GM12878 (cell line): Measurements from ENCODE around the gene CFAP54. TPM values are rescaled to one million over a fixed set of nuclear protein-coding genes. Genes with fewer than 3 reads are reported as not detected.

Source experiments
- ATF7 ChIP-seq: fragments of 450-650 bp; IDR thresholded peaks from 2 replicates; pipeline ENCODE4 v1.6.1; 2016; ENCODE audit warnings: low read depth, mild to moderate bottlenecking
- GATAD2B ChIP-seq: fragments of 450-650 bp; conservative IDR thresholded peaks from 2 replicates; pipeline ENCODE4 v1.6.1; 2017; ENCODE audit warnings: low read depth, mild to moderate bottlenecking, moderate library complexity
- HDGF ChIP-seq: fragments of 450-650 bp; IDR thresholded peaks from 2 replicates; pipeline ENCODE4 v1.6.1; 2016; ENCODE audit warnings: antibody characterized with exemption
- IKZF1 ChIP-seq: fragments of 450-650 bp; conservative IDR thresholded peaks from 2 replicates; pipeline ENCODE4 v1.6.1; 2017; ENCODE audit warnings: antibody characterized with exemption, mild to moderate bottlenecking
- NFXL1 ChIP-seq: fragments of 450-650 bp; IDR thresholded peaks from 2 replicates; pipeline ENCODE4 v1.6.1; 2017; ENCODE audit warnings: antibody characterized with exemption, mild to moderate bottlenecking, borderline replicate concordance
- NR2C1 ChIP-seq: fragments of 450-650 bp; IDR thresholded peaks from 2 replicates; pipeline ENCODE4 v1.6.1; 2017; ENCODE audit warnings: antibody characterized with exemption, mild to moderate bottlenecking, moderate library complexity
- POLR2AphosphoS2 ChIP-seq: IDR thresholded peaks from 2 replicates; pipeline ENCODE4 v1.6.1; 2011; ENCODE audit warnings: low read depth, mild to moderate bottlenecking, low read length, improper control_type of control experiment, moderate library complexity
- RCOR1 ChIP-seq: conservative IDR thresholded peaks from 2 replicates; pipeline ENCODE4 v1.6.1; 2012; ENCODE audit warnings: low read depth, low read length, improper control_type of control experiment
- SIX5 ChIP-seq: IDR thresholded peaks from 2 replicates; pipeline ENCODE4 v1.6.1; 2011; ENCODE audit warnings: mild to moderate bottlenecking, low read depth, low read length, moderate library complexity; ENCODE audit not compliant: severe bottlenecking
- STAT3 ChIP-seq: IDR thresholded peaks from 2 replicates; pipeline ENCODE4 v1.6.1; 2011; ENCODE audit warnings: low read depth, low read length, improper control_type of control experiment
- TCF3 ChIP-seq: IDR thresholded peaks from 2 replicates; pipeline ENCODE4 v1.6.1; 2012; ENCODE audit warnings: low read depth, mild to moderate bottlenecking, low read length, borderline replicate concordance; ENCODE audit not compliant: insufficient read depth
- ZNF24 ChIP-seq: fragments of 450-650 bp; IDR thresholded peaks from 2 replicates; pipeline ENCODE4 v1.6.1; 2017; ENCODE audit warnings: antibody characterized with exemption, mild to moderate bottlenecking
- ZNF384 ChIP-seq: IDR thresholded peaks from 2 replicates; pipeline ENCODE4 v1.6.1; 2012; ENCODE audit warnings: low read depth, mild to moderate bottlenecking, low read length, improper control_type of control experiment, borderline replicate concordance
- ZSCAN29 ChIP-seq: fragments of 450-650 bp; IDR thresholded peaks from 2 replicates; pipeline ENCODE4 v1.6.1; 2017; ENCODE audit warnings: mild to moderate bottlenecking, moderate library complexity
- polyA plus RNA-seq, 11 experiments: library from polyadenylated mRNA; depleted of rRNA in 4 of 11; unstranded in 6 of 11; stranded (reverse) in 5 of 11; fragments of >200 nt; fragmentation: Nextera tagmentation in 4 of 11; fragmentation: Illumina TruSeq in 1 of 11; extraction: Ambion mirVana in 4 of 11; extraction: Trizol in 1 of 11; gene quantifications; 1 replicate in 1 of 11; 2 replicates in 10 of 11; pipeline versions ENCODE4 v1.2.1 to v1.2.3, GENCODE V29; 2011 to 2016; ENCODE audit warnings: inconsistent platforms in 2 of 11, missing spikeins in 2 of 11, low read depth in 1 of 11
- total RNA-seq, 4 experiments: library from RNA; depleted of rRNA in 3 of 4; stranded (reverse); fragments of >200 nt in 3 of 4; fragmentation: Illumina TruSeq in 1 of 4; extraction: Trizol in 1 of 4; gene quantifications; 2 replicates each; pipeline versions ENCODE4 v1.2.1 to v1.2.3, GENCODE V29; 2013 to 2021
- TF ChIP-seq, protein P1 (sequence below): fragments of 450-650 bp; formaldehyde crosslinking; IDR thresholded peaks from 2 replicates; pipeline ENCODE4 v1.5.0; 2022; ENCODE audit warnings: mild to moderate bottlenecking, missing genetic modification characterization
- TF ChIP-seq, protein P2 (sequence below): fragments of 450-650 bp; IDR thresholded peaks from 2 replicates; pipeline ENCODE4 v1.6.1; 2017; ENCODE audit warnings: mild to moderate bottlenecking
- TF ChIP-seq, protein P3 (sequence below): fragments of 450-650 bp; IDR thresholded peaks from 2 replicates; pipeline ENCODE4 v1.6.1; 2017; ENCODE audit warnings: low read depth, mild to moderate bottlenecking, moderate library complexity
- TF ChIP-seq, protein P4 (sequence below): fragments of 150-350 bp; IDR thresholded peaks from 2 replicates; pipeline ENCODE4 v1.6.1; 2016; ENCODE audit warnings: low read depth, low read length
- TF ChIP-seq, protein P5 (sequence below): IDR thresholded peaks from 2 replicates; pipeline ENCODE4 v1.6.1; 2012; ENCODE audit warnings: low read depth, low read length, improper control_type of control experiment

CFAP54 gene
- total and polyA plus RNA-seq, 10 of the 15 experiments (the other 5 are each of a cell fraction or from before 2014, with no cell fraction given) = 0.19 to 1.5 (median 0.56) TPM

DNA sequence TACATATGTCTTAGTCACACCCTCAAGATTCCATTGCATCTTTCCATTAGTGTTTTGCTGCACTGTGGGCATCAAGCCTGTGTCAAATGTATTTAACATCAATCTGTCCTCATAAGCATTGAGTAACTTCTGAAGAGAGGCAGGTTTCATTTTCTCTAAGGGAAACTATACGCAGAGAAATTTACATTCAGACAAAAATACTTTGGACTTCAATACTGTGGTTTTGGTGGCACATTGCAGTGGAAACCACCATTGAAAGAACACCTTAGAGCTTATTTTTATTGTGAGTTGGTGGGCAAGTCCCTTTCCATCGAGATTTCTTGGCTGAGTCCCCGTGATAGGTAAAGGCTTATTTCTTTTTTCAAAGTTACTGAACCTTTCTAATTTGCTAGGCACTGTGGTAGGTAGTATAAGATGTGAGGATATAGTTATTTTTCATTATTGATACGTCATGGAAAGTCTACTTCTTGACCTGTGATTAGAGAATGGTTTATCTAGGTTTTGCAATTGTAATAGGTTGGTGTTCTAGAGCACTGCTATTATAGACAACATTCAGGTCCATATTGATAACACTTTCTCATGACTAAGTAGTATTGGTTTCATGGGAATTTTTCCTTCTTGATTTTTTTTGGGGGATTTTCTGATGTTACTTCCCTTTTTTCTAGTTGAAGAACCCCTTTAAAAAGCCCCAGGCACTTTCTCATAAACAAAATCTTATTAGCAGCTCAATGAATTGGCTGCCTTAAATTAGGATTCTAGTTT is 81.9 kb downstream of the CFAP54 start (continued):
- TF ChIP-seq, protein P1, sequence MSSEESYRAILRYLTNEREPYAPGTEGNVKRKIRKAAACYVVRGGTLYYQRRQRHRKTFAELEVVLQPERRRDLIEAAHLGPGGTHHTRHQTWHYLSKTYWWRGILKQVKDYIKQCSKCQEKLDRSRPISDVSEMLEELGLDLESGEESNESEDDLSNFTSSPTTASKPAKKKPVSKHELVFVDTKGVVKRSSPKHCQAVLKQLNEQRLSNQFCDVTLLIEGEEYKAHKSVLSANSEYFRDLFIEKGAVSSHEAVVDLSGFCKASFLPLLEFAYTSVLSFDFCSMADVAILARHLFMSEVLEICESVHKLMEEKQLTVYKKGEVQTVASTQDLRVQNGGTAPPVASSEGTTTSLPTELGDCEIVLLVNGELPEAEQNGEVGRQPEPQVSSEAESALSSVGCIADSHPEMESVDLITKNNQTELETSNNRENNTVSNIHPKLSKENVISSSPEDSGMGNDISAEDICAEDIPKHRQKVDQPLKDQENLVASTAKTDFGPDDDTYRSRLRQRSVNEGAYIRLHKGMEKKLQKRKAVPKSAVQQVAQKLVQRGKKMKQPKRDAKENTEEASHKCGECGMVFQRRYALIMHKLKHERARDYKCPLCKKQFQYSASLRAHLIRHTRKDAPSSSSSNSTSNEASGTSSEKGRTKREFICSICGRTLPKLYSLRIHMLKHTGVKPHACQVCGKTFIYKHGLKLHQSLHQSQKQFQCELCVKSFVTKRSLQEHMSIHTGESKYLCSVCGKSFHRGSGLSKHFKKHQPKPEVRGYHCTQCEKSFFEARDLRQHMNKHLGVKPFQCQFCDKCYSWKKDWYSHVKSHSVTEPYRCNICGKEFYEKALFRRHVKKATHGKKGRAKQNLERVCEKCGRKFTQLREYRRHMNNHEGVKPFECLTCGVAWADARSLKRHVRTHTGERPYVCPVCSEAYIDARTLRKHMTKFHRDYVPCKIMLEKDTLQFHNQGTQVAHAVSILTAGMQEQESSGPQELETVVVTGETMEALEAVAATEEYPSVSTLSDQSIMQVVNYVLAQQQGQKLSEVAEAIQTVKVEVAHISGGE = no peak
- no peak for TF ChIP-seq ZSCAN29
- peak; percentile 78 for TF ChIP-seq GATAD2B
- TF ChIP-seq ZNF384 = no peak
- no peak for TF ChIP-seq STAT3
- TF ChIP-seq NFXL1 = no peak
- no peak for TF ChIP-seq HDGF
- no peak for TF ChIP-seq SIX5
- TF ChIP-seq, protein P2, sequence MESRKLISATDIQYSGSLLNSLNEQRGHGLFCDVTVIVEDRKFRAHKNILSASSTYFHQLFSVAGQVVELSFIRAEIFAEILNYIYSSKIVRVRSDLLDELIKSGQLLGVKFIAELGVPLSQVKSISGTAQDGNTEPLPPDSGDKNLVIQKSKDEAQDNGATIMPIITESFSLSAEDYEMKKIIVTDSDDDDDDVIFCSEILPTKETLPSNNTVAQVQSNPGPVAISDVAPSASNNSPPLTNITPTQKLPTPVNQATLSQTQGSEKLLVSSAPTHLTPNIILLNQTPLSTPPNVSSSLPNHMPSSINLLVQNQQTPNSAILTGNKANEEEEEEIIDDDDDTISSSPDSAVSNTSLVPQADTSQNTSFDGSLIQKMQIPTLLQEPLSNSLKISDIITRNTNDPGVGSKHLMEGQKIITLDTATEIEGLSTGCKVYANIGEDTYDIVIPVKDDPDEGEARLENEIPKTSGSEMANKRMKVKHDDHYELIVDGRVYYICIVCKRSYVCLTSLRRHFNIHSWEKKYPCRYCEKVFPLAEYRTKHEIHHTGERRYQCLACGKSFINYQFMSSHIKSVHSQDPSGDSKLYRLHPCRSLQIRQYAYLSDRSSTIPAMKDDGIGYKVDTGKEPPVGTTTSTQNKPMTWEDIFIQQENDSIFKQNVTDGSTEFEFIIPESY = no peak
- peak; percentile 92 for TF ChIP-seq ATF7
- no peak for TF ChIP-seq TCF3
- TF ChIP-seq ZNF24 = no peak; the same call in 1 of the 2 replicates
- peak; percentile 92 for TF ChIP-seq IKZF1
- TF ChIP-seq, protein P3, sequence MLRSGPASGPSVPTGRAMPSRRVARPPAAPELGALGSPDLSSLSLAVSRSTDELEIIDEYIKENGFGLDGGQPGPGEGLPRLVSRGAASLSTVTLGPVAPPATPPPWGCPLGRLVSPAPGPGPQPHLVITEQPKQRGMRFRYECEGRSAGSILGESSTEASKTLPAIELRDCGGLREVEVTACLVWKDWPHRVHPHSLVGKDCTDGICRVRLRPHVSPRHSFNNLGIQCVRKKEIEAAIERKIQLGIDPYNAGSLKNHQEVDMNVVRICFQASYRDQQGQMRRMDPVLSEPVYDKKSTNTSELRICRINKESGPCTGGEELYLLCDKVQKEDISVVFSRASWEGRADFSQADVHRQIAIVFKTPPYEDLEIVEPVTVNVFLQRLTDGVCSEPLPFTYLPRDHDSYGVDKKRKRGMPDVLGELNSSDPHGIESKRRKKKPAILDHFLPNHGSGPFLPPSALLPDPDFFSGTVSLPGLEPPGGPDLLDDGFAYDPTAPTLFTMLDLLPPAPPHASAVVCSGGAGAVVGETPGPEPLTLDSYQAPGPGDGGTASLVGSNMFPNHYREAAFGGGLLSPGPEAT = peak; percentile 99
- TF ChIP-seq, protein P4, sequence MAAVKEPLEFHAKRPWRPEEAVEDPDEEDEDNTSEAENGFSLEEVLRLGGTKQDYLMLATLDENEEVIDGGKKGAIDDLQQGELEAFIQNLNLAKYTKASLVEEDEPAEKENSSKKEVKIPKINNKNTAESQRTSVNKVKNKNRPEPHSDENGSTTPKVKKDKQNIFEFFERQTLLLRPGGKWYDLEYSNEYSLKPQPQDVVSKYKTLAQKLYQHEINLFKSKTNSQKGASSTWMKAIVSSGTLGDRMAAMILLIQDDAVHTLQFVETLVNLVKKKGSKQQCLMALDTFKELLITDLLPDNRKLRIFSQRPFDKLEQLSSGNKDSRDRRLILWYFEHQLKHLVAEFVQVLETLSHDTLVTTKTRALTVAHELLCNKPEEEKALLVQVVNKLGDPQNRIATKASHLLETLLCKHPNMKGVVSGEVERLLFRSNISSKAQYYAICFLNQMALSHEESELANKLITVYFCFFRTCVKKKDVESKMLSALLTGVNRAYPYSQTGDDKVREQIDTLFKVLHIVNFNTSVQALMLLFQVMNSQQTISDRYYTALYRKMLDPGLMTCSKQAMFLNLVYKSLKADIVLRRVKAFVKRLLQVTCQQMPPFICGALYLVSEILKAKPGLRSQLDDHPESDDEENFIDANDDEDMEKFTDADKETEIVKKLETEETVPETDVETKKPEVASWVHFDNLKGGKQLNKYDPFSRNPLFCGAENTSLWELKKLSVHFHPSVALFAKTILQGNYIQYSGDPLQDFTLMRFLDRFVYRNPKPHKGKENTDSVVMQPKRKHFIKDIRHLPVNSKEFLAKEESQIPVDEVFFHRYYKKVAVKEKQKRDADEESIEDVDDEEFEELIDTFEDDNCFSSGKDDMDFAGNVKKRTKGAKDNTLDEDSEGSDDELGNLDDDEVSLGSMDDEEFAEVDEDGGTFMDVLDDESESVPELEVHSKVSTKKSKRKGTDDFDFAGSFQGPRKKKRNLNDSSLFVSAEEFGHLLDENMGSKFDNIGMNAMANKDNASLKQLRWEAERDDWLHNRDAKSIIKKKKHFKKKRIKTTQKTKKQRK = no peak
- TF ChIP-seq, protein P5, sequence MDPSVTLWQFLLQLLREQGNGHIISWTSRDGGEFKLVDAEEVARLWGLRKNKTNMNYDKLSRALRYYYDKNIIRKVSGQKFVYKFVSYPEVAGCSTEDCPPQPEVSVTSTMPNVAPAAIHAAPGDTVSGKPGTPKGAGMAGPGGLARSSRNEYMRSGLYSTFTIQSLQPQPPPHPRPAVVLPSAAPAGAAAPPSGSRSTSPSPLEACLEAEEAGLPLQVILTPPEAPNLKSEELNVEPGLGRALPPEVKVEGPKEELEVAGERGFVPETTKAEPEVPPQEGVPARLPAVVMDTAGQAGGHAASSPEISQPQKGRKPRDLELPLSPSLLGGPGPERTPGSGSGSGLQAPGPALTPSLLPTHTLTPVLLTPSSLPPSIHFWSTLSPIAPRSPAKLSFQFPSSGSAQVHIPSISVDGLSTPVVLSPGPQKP = no peak
- no peak for TF ChIP-seq RCOR1
- TF ChIP-seq POLR2AphosphoS2 = no peak
- TF ChIP-seq NR2C1 = no peak
